SU-DHL-6 (cell line): Measurements from ENCODE around the gene CDC42EP5.

Experiments used
- H2AFZ ChIP-seq: fragments of 200-600 bp; sonication (generic); 2 replicates; pipeline ENCODE4 v1.6.1; 2014; ENCODE audit warnings: low read depth, mild to moderate bottlenecking, moderate library complexity, mixed read lengths, antibody characterized with exemption, low read length; ENCODE audit not compliant: severe bottlenecking
- H3F3A ChIP-seq: fragments of 200-600 bp; shearing (Covaris generic); 2 replicates; pipeline ENCODE4 v1.6.0; 2016; ENCODE audit warnings: antibody characterized with exemption, mild to moderate bottlenecking; ENCODE audit not compliant: insufficient read depth
- H3K27ac ChIP-seq: fragments of 200-600 bp; sonication (generic); 2 replicates; pipeline ENCODE4 v1.5.1; 2016; ENCODE audit warnings: low read depth, mild to moderate bottlenecking, low read length, moderate library complexity, mixed read lengths
- H3K27me3 ChIP-seq: fragments of 200-600 bp; sonication (generic), shearing (Covaris generic); 2 replicates; pipeline ENCODE4 v1.6.0; 2014; ENCODE audit warnings: mild to moderate bottlenecking, low read length
- H3K36me3 ChIP-seq: fragments of 200-600 bp; sonication (generic); 2 replicates; pipeline ENCODE4 v1.6.1; 2014; ENCODE audit warnings: mild to moderate bottlenecking, low read length, mixed read lengths
- H3K4me2 ChIP-seq: fragments of 300-600, 200-600 bp; shearing (Covaris generic), sonication (generic); 2 replicates; pipeline ENCODE4 v1.6.0; 2014; ENCODE audit warnings: low read length, low read depth, mild to moderate bottlenecking; ENCODE audit not compliant: poor library complexity, severe bottlenecking
- H3K4me3 ChIP-seq: fragments of 200-600 bp; sonication (generic); 2 replicates; pipeline ENCODE4 v1.5.1; 2014; ENCODE audit warnings: antibody characterized with exemption, low read length, mild to moderate bottlenecking, mixed read lengths; ENCODE audit not compliant: insufficient read depth, poor library complexity, severe bottlenecking
- H3K79me2 ChIP-seq: fragments of 200-600 bp; sonication (generic); 2 replicates; pipeline ENCODE4 v1.6.1; 2014; ENCODE audit warnings: mild to moderate bottlenecking, low read length, moderate library complexity; ENCODE audit not compliant: insufficient read depth
- H3K9ac ChIP-seq: fragments of 200-600 bp; sonication (generic); 2 replicates; pipeline ENCODE4 v1.7.0; 2014; ENCODE audit warnings: mild to moderate bottlenecking, low read length
- H3K9me2 ChIP-seq: fragments of 200-600 bp; sonication (generic); replicated peaks from 2 replicates; pipeline ENCODE4 v1.6.1; 2014; ENCODE audit warnings: low read length; ENCODE audit not compliant: insufficient read depth
- H3K9me3 ChIP-seq: fragments of 200-600 bp; sonication (generic); 2 replicates; pipeline ENCODE4 v1.6.1; 2014; ENCODE audit warnings: low read length, mixed read lengths; ENCODE audit not compliant: insufficient read depth
- H4K20me1 ChIP-seq: fragments of 200-600 bp; sonication (generic); 2 replicates; pipeline ENCODE4 v1.6.1; 2014; ENCODE audit warnings: low read depth, mild to moderate bottlenecking, antibody characterized with exemption, low read length, moderate library complexity, mixed read lengths
- EZH2phosphoT487 ChIP-seq: fragments of 200-600 bp; sonication (generic), shearing (Covaris generic); conservative IDR thresholded peaks from 2 replicates; pipeline ENCODE4 v1.6.1; 2018; ENCODE audit warnings: mild to moderate bottlenecking, antibody characterized with exemption, low read length, moderate library complexity, mixed read lengths
- TF ChIP-seq, protein P1 (sequence below): fragments of 200-600 bp; sonication (generic); IDR thresholded peaks from one replicate; pipeline ENCODE4 v1.5.1; 2017; ENCODE audit warnings: antibody characterized with exemption, mild to moderate bottlenecking, low read length, moderate library complexity; ENCODE audit not compliant: insufficient read depth, poor library complexity, severe bottlenecking

The CDC42EP5 gene

DNA sequence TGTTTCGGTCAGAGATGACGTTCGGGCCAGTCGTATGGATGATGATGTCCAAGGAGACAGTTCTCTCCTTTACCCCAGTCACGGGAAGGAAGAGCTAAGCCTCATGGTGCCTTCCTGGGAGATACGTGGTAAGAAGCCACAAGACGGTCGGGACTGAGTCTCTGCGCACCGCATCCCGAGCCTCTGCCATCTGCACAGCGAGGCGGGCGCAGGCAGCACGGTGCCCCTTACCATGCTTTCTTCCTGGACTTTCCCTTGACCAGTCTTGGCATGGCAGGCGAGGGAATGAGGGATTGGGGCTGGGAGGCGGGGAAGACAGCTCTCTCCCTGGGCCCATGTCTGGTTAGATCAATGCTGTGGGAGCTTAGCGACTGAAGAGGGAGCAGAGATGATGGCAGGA is 19.5 kb upstream of the CDC42EP5 start:
- Histone ChIP-seq H4K20me1 (no peaks in the 10 kb centered on the region), H3K9me2 (no peaks in the 10 kb centered on the region), H3K27me3 (no peaks in the 10 kb centered on the region), H3K4me2 (no peak overlapping the region), H3F3A (no peaks in the 10 kb centered on the region), H3K9ac (no peak overlapping the region), H3K9me3 (no peaks in the 10 kb centered on the region), H3K36me3 (no peaks in the 10 kb centered on the region), H3K79me2 (no peaks in the 10 kb centered on the region), H2AFZ (no peak overlapping the region), H3K27ac (no peak overlapping the region), H3K4me3 (no peak overlapping the region)
- TF ChIP-seq, protein P1, sequence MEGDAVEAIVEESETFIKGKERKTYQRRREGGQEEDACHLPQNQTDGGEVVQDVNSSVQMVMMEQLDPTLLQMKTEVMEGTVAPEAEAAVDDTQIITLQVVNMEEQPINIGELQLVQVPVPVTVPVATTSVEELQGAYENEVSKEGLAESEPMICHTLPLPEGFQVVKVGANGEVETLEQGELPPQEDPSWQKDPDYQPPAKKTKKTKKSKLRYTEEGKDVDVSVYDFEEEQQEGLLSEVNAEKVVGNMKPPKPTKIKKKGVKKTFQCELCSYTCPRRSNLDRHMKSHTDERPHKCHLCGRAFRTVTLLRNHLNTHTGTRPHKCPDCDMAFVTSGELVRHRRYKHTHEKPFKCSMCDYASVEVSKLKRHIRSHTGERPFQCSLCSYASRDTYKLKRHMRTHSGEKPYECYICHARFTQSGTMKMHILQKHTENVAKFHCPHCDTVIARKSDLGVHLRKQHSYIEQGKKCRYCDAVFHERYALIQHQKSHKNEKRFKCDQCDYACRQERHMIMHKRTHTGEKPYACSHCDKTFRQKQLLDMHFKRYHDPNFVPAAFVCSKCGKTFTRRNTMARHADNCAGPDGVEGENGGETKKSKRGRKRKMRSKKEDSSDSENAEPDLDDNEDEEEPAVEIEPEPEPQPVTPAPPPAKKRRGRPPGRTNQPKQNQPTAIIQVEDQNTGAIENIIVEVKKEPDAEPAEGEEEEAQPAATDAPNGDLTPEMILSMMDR, result no peak
- no peak for TF ChIP-seq EZH2phosphoT487

DNA sequence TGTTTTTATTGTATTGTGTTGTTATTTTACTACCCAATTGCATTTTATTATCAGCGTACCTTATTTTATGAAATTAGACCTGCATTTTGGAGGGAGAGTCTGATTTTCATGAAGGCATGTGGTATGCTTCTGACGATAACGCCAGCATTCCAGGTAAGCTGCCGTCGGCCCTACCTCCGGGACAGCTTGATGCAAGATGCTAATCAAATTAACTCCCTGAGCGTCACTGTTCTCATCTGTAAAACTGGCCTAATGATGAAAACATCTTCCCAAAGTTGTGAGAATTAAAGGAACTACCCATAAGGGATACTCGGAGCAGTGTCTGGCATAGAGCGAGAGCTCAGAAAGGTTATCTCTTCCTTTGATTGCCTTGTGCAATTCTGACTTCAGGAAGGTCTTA is 16.7 kb upstream of the CDC42EP5 start:
- Histone ChIP-seq H3K27ac (no peak overlapping the region), H3K9me3 (no peaks in the 10 kb centered on the region), H3K4me2 (no peak overlapping the region), H3K27me3 (no peaks in the 10 kb centered on the region), H2AFZ (no peak overlapping the region), H4K20me1 (no peaks in the 10 kb centered on the region), H3K4me3 (no peak overlapping the region), H3K9ac (no peak overlapping the region), H3F3A (no peaks in the 10 kb centered on the region), H3K79me2 (no peaks in the 10 kb centered on the region), H3K9me2 (no peaks in the 10 kb centered on the region), H3K36me3 (no peaks in the 10 kb centered on the region)
- TF ChIP-seq, protein P1, result no peak
- no peak for TF ChIP-seq EZH2phosphoT487

DNA sequence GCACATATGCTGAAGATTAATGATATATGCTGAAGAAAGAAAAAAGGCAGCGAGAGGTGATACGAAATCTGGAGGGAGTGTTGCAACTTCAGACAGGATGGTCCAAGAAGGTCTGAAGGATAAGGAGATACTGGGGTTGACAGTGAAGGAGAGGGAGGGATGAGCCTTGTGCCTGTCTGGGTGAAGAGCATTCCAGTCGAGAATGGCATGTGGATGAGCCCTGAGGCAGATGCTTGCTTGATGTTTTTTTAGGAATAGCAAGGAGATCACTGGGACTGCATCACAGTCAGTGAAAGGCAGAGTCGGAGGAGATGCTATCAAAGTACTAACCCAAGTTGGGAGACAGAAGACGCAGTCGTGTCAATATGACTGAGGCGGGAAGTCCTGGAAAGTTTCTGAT is 16.2 kb upstream of the CDC42EP5 start:
- H3K79me2 ChIP-seq, result no peaks in the 10 kb centered on the region
- H3K4me3 ChIP-seq, result no peak overlapping the region
- no peaks in the 10 kb centered on the region for H3K9me3 ChIP-seq
- no peaks in the 10 kb centered on the region for H3K9me2 ChIP-seq
- no peaks in the 10 kb centered on the region for H3F3A ChIP-seq
- no peaks in the 10 kb centered on the region for H4K20me1 ChIP-seq
- no peaks in the 10 kb centered on the region for H3K27me3 ChIP-seq
- H3K9ac ChIP-seq, result no peak overlapping the region
- H3K4me2 ChIP-seq, result no peak overlapping the region
- no peaks in the 10 kb centered on the region for H3K36me3 ChIP-seq
- no peak overlapping the region for H3K27ac ChIP-seq
- no peak overlapping the region for H2AFZ ChIP-seq
- TF ChIP-seq, protein P1, result no peak
- TF ChIP-seq EZH2phosphoT487, result no peak
